Peyer's patch (tissue), 4 donors: ENCODE measurements around the gene PTPN18.

Source experiments
- CTCF ChIP-seq, 6 experiments: fragments of 450-650 bp in 4 of 6; fragments of 200-600 bp in 2 of 6; sonication (generic) in 1 of 6; IDR thresholded peaks; one replicate each; pipeline ENCODE4 v1.5.1; 2017 to 2019; ENCODE audit warnings: antibody characterized with exemption in 6 of 6, mild to moderate bottlenecking in 3 of 6, moderate library complexity in 1 of 6
- POLR2A ChIP-seq, 2 donors: fragments of 450-650 bp; IDR thresholded peaks; one replicate each; pipeline ENCODE4 v1.5.1; 2017; ENCODE audit warnings: antibody characterized with exemption in 2 of 2, mild to moderate bottlenecking in 2 of 2, moderate library complexity in 2 of 2

- TF ChIP-seq CTCF (IDR thresholded peaks at IDR 0.05) (no peak), POLR2A (IDR thresholded peaks at IDR 0.05) (no peak)
These were observed 23.0 kb downstream of the PTPN18 start for GRCh38 chr2:130378898-130379214.
